NAMALWA (cell line): ENCODE results near the gene GRK5.

ENCODE experiments used
- DNase-seq: peaks from one replicate; pipeline ENCODE4 v3.0.0-alpha.2; 2015; ENCODE audit warnings: low spot score

The GRK5 gene

DNA sequence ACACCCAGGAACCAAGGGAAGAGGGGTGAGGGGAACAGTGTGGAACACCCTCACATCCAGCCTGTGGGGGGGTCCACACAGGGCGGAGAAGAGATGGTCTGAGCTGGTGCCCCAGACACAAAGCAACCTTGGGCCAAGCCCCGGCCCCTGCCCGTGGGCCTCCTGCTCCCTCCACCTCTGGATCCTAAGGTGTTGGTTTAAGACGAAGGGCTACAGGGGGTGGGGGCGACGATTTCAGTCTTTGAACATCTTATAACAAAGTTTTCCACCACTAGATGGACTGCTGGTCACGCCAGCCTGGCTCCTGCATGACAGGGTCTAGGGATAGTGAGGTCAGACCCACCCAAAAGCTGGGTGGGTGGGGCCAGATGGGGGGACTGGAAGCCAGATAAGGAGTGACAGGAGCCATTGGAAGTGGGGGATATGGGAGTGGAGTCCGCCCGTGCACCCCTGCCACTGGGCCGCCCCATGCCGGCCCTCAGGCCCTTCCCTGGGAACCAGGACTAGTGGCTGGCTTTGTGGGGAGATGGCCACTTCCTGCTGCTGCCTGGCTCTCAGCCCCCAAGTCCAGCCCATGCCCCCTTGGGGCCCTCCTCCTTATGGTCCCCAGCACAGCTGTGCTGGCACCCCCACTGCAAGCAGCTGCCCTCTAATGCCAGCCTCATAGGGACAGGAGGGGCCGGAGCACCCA is 236.7 kb downstream of the GRK5 start:
- DNase-seq, result no peak

- DNase-seq, result no peak
Measured at GRCh38 chr10:119444866-119445265, 237.5 kb downstream of the GRK5 start.

DNA sequence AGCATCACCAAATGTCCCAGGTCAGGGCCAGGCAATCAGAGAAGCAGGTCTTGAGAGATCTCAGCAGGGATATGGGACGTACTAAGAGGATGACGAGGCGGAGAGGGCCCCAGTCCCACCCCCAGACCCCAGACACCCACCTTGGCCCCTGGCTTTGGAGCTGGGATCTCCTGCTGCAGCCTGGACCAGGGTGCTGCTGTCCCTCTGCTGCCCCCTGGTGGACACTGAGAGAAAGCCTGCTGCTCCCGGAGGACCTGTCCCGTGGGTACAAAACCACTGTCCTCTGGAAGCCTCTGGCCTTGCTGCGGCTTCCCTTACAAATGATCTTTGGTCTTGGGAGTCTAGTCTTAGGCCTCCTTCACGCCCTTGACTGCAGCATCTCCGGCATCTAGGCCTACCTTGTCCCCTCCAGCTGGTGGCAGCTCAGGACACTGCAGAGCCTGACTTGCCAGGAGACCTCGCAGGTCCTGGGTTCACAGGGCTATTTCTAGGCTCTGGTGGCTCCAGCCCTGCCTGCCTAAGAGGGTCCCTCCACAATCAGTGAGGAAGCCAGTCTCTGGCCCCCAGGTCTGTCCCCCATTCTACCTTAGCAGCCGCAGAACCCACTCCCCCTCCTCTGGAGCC is 238.1 kb downstream of the GRK5 start:
- peak; percentile 83 for DNase-seq

DNA sequence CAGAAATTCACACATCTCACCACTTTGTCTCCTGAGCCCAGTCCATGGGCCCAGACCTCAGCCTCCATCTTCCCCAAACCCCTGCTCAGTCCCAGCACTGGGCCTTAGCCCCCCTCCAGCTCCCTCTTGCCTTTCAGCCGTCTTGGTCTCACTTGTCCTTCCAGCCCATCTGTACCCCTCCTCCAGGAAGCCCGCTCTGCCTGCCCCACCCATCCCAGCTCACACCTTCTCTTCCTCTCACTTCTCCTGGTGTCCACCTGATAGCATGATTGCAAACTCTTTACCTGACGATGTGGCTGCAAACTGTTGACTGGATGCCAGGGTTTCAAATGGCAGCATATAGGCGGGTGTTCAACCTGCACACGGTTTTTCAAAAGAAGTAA is 238.6 kb downstream of the GRK5 start:
- no peak for DNase-seq

DNA sequence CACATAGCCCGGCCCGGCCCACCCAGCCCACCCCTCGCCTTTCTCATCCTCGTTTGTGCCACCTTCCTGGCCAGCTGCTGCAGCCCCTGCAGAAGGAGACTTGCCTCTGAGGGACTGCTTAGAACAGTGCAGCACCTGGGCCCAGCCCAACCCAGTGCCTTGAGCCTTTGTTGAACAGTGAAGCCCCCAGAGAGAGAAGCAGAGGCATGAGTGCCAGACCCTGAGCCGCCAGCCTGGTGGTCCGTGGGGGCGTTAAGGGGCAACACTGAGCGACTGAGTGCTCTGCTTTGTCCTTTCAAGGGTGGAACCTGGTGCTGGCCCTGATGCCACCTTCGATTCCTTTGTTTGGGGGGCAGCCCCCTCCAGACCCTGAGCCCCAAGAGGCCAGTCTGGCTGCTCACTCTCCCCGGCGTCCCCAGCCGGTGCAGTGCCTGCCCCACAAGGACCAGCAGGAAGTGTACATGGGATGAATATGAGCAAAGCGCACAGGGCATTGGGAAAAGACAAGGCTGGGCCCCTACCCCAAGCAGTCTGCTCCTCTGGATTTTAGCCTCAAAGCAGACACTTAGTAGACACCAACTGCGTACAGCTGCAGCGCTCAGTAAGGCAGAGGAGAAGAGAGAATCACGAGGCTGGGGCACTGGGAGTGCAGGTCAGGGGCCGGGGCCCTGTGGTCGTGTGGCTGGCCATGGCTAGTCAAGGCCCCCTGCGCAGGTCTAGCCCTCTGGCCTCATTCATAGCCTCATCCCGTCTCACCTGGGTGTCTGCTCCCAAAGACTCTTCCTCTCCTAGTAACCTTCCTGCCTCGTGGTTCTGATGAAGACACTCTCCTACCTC is 239.3 kb downstream of the GRK5 start:
- DNase-seq, result no peak

DNA sequence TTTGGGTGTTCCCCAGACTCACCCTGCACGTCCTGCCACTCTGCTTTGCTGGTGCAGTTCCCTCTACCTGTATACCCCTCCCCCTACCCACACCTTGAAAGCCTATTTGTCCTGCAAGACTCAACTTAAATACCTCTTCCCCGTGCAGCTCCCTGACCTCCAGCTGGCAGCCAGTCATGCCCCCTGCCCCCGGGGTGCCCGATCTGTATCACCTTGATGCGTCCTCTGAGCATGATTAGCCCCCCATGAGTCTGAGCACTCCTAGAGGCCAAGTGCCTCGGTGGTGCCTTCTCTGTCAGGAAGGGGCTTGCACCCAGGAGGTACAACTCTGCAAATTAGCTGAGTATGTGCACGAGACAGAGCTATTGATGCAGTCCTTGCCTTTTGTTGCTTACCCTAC is 240.1 kb downstream of the GRK5 start:
- no peak for DNase-seq

GRCh38 chr10:119447823-119448546 is 240.6 kb downstream of the GRK5 start:
- DNase-seq, result no peak

DNA sequence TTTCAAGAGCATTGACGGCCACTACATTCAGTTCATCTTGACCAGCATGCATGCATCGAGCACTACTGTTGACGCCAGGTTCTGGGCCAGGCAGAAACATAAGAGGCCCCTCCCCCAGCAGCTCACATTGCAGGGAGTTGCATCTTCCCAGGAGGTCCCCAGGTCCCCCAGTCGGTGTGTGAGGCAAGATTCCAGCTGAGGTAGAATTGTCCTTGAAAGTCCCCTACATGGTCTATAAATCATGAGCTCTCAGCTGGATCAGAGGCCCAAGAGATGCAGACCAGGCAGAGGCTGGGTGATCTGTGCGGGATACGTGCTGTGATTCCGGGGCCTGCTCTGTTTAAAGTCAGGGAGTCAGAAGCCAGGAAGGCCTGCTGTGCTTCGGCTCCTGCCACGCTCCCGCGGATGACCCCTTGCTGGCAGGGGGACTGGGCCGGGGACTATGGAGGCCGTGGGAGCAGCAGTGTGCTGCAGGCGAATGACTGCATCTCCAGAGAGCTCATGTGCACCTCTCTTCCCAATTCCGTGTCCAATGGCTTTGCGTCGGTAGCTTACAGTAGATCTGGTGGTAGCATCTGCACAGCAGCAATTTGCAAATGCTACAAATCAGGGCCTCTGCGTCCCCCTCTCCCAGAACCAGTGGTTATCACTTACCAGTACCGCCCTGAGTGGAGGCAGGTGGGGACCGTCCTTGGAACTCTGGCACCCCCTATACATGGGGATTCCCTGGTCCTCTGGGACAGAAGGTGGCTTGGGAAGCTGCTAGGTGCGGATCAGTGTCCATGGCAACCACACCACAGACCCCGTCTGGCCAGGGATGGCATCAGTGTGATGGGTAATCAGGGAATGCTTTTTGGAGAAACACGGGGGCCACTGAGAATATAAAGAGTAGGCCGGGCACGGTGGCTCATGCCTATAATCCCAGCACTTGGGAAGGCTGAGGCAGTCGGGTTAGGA is 241.5 kb downstream of the GRK5 start:
- no peak for DNase-seq

DNA sequence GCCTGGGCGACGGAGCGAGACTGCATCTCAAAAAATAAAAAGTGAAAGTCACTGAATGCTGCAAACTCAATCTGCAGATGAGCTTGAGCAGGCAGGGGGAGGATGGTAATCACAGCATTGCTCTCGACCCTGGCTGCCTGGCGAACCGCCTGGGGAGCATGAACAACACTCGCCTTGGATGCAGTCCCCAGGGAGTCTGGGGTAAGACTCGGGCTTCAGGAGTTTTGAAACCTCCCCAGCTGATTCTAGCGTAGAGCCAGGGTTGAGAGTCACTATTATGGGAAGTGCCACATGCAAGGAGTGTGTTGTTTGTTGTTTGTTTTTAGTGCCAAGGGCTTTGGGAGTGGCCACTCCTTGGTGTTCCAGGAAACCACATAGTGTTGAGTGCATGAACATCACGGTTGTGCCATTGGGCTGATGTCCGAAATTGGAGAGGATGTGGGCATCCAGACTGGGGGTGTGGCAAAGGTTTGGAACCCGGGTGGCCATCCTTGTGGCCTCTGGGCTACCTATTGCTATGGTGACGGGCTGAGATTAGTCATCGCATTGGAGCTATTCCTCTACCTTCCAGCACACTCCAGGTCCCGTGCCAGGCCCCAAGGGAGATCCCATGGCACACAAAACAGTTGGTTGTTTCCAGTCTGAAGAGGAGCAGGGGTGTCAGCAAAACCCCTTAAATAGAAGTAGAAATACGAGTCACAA is 242.5 kb downstream of the GRK5 start:
- peak; percentile 49 for DNase-seq

- DNase-seq, result no peak
Measured at GRCh38 chr10:119450606-119451299, 243.4 kb downstream of the GRK5 start.

DNA sequence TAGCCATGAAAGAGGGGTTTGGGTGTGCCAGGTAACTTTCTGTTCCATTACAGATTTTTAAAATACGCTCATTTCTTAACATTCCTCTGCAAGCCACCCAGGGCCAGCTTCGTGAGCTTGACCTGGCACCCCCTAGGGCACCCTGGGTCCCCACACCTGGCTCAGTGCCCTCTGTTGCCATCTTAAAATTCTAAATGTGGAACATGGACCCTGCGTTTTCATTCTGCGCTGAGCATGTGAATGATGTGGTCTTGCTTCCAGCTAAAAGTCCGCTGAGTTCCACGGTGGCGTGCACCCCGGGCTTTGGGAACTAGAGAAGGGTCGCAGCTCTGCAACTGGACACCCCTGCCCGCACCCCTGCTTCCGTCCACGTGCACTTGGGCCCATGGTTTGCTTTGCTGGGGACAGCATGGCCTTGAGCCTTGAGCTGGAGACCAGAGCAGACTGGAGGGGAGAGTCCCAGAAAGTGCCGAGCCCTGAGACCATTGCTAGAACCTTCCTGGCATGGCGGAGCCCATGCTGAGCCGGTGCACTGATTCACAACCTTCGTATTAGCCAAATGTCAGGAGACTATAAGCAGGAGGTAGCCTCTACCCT is 244.0 kb downstream of the GRK5 start:
- DNase-seq, result no peak

GRCh38 chr10:119452396-119452795 is 245.0 kb downstream of the GRK5 start:
- no peak for DNase-seq

- DNase-seq, result no peak
Measured at GRCh38 chr10:119453313-119453712, 245.9 kb downstream of the GRK5 start.

- no peak for DNase-seq
Measured at GRCh38 chr10:119454316-119454715, 246.9 kb downstream of the GRK5 start.

DNA sequence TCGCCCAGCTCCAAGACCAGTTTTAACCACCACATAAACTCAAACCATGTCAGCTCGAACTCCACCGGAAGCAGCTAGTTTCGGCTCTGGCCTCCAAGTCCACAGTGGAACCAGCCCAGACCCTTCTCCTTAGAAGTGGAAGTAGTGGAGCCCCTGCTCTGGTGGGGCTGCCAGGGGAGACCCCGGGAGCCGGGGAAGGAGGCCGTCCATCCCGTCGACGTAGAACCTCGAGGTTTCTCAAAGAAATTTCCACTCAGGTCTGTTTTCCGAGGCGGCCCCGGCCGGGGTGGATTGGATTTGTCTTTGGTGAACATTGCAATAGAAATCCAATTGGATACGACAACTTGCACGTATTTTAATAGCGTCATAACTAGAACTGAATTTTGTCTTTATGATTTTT is 247.6 kb downstream of the GRK5 start:
- DNase-seq, result no peak

- no peak for DNase-seq
Measured at GRCh38 chr10:119455609-119456434, 248.5 kb downstream of the GRK5 start.

- no peak for DNase-seq
Measured at GRCh38 chr10:119456435-119456810, 249.1 kb downstream of the GRK5 start.

DNA sequence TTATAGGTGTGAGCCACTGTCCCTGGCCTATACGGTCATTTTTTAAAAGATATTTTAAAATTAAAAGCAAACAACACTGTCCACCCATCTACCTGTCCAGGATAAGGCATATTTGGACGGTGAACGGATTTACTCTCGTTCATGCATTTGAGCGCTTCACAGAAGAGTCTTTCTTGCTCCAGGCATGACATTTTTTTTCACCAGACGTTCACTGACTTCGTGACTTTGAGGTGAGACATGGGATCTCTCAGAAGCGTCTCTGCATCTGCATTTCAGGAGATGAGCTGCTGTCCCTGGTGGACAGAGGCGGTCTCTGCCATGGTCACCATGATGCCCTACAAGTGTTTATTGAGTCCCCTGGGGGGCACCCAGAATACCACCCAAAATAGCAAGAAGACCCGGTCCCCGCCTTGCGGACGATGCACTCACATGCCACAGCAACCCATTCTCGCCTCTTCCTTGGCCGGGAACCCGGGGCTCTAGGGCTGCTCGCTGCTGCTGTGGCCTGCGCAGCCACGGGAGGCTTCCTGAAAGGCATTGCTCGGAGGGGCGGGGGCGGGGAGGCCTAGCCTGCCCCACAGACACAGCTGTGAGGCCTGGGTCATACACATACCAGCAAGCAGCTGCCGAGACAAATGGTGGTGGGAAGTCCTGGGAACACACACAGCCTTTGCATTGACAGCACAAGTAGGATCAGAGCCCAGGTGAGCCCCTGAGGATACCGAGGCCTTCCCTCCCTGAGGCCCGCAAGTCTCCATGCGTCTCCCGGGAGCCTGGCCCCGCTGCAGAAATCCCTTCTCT is 250.8 kb downstream of the GRK5 start:
- no peak for DNase-seq
